PC-3 (cell line): ENCODE data around the gene PRSS8. TPM values are rescaled to one million over a fixed set of nuclear protein-coding genes. Genes with fewer than 3 reads are reported as not detected.
A peak's percentile ranks its signal among the peaks of the same experiment; 100 is the strongest.

Source experiments
- ATAC-seq: fragments of 200-7000 bp; cut with Tn5 transposase; 2 replicates; pipeline ENCODE4 v1.9.1; 2020; ENCODE audit warnings: mild to moderate bottlenecking, moderate library complexity
- BruUV-seq: library from RNA; stranded (reverse); fragments of 400-500 nt; replicated peaks from 2 replicates; lab custom pipeline; 2021; lab: Mats Ljungman, UMichigan
- CTCF ChIA-PET: fragments of 300-600 bp; sonication (Branson Sonifier 250); formaldehyde crosslinking; loops from one replicate; lab custom pipeline; 2022; ENCODE audit warnings: antibody characterized with exemption; lab: Charles Lee
- POLR2A ChIA-PET: fragments of 300-600 bp; sonication (Branson Sonifier 250); formaldehyde crosslinking; loops from one replicate; lab custom pipeline; 2022; ENCODE audit warnings: antibody characterized with exemption; ENCODE audit not compliant: unreplicated experiment; lab: Charles Lee
- DNase-seq: peaks from one replicate; pipeline ENCODE4 v3.0.0-alpha.2; 2015
- H2AFZ ChIP-seq: fragments of 300-600 bp; sonication (generic); 2 replicates; pipeline ENCODE4 v1.6.0; 2016; ENCODE audit warnings: antibody characterized with exemption, low read length
- H3F3A ChIP-seq: fragments of 300-600 bp; sonication (generic); one replicate; pipeline ENCODE4 v1.6.0; 2017; ENCODE audit warnings: antibody characterized with exemption, low read length, control low read depth, mild to moderate bottlenecking; ENCODE audit not compliant: unreplicated experiment
- H3K27ac ChIP-seq: fragments of 300-600 bp; sonication (generic); 2 replicates; pipeline ENCODE4 v1.5.1; 2016; ENCODE audit warnings: mild to moderate bottlenecking, low read length
- H3K27me3 ChIP-seq: fragments of 300-600 bp; sonication (generic); 2 replicates; pipeline ENCODE4 v1.6.1; 2016; ENCODE audit warnings: low read length, mixed read lengths
- H3K36me3 ChIP-seq: fragments of 300-600 bp; sonication (generic); 2 replicates; pipeline ENCODE4 v1.6.1; 2016; ENCODE audit warnings: low read depth, mixed run types, low read length, mixed read lengths
- H3K4me1 ChIP-seq: fragments of 300-600 bp; sonication (generic); 2 replicates; pipeline ENCODE4 v1.5.1; 2016; ENCODE audit warnings: low read length; ENCODE audit not compliant: insufficient read depth
- H3K4me2 ChIP-seq: fragments of 300-600 bp; sonication (generic); 2 replicates; pipeline ENCODE4 v1.6.0; 2016; ENCODE audit warnings: low read length
- H3K4me3 ChIP-seq: fragments of 300-600 bp; sonication (generic); 2 replicates; pipeline ENCODE4 v1.5.1; 2016; ENCODE audit warnings: mild to moderate bottlenecking, low read length, mixed read lengths
- H3K79me2 ChIP-seq: fragments of 300-600 bp; sonication (generic); 2 replicates; pipeline ENCODE4 v1.6.1; 2017; ENCODE audit warnings: low read length, mixed read lengths
- H3K9ac ChIP-seq: fragments of 300-600 bp; sonication (generic); 2 replicates; pipeline ENCODE4 v1.6.0; 2016; ENCODE audit warnings: mild to moderate bottlenecking, low read length
- H3K9me2 ChIP-seq: fragments of 300-600 bp; sonication (generic); replicated peaks from 2 replicates; pipeline ENCODE4 v1.6.1; 2016; ENCODE audit warnings: mixed run types, low read length, mixed read lengths
- H3K9me3 ChIP-seq: fragments of 300-600 bp; sonication (generic); 2 replicates; pipeline ENCODE4 v1.6.1; 2016; ENCODE audit warnings: low read length, mixed read lengths
- H4K20me1 ChIP-seq: fragments of 300-600 bp; sonication (generic); 2 replicates; pipeline ENCODE4 v1.6.1; 2016; ENCODE audit warnings: low read length, mixed read lengths
- CTCF ChIP-seq: fragments of 300-600 bp; sonication (generic); conservative IDR thresholded peaks from 2 replicates; pipeline ENCODE4 v1.5.1; 2017; ENCODE audit warnings: antibody characterized with exemption, low read depth, mild to moderate bottlenecking, low read length
- EZH2 ChIP-seq: fragments of 300-600 bp; sonication (generic); IDR thresholded peaks from one replicate; pipeline ENCODE4 v1.6.1; 2017; ENCODE audit warnings: antibody characterized with exemption, mild to moderate bottlenecking, low read length; ENCODE audit not compliant: unreplicated experiment
- EZH2phosphoT487 ChIP-seq: fragments of 300-600 bp; sonication (generic); IDR thresholded peaks from 2 replicates; pipeline ENCODE4 v1.6.1; 2018; ENCODE audit warnings: mild to moderate bottlenecking, antibody characterized with exemption, low read length, borderline replicate concordance
- intact Hi-C: fragments of 100-400 bp; cut with micrococcal nuclease; formaldehyde crosslinking; loops from 2 replicates; pipeline ENCODE4 v1.9.0; 2023
- total RNA-seq: library from RNA; depleted of rRNA; stranded (reverse); fragments of >200 nt; gene quantifications from 2 replicates; pipeline ENCODE4 v1.2.3, GENCODE V29; 2014

Gene PRSS8
- total RNA-seq, 1 experiment from 2014 or later = 23.4 TPM

- BruUV-seq = no TSS peak
- Histone ChIP-seq H3K9ac (peak within 1 kb of the TSS; percentile 86), H4K20me1 (no peaks in the 10 kb centered on the region), H3K4me2 (peak within 1 kb of the TSS; percentile 88), H2AFZ (peak within 1 kb of the TSS; percentile 93), H3K27me3 (no peaks in the 10 kb centered on the region), H3K9me3 (no peaks in the 10 kb centered on the region), H3K27ac (no peak within 1 kb of the TSS), H3K9me2 (no peaks in the 10 kb centered on the region), H3K79me2 (peaks cover 15% of the 10 kb centered on the region), H3K4me3 (peak within 1 kb of the TSS; percentile 86), H3F3A (no peaks in the 10 kb centered on the region), H3K4me1 (peaks cover 17% of the 10 kb centered on the region), H3K36me3 (peaks cover 9% of the 10 kb centered on the region; the same call in 1 of the 2 replicates)
- ChIA-PET POLR2A (no interaction called here), CTCF (no interaction called here)
- peak; percentile 94 for ATAC-seq
- intact Hi-C loops = no loop called here
- DNase-seq = peak; percentile 65
- TF ChIP-seq CTCF (no peak), EZH2phosphoT487 (no peak), EZH2 (no peak)
Observed at GRCh38 chr16:31108035-31108793, 27.3 kb downstream of the PRSS8 start, which contains the start of gene BCKDK. BCKDK (plus strand) TSS chr16:31108386; CDS start chr16:31109224, 838 bp downstream.

- no peak overlapping the region for H3K9ac ChIP-seq
- peaks cover 15% of the 10 kb centered on the region for H3K79me2 ChIP-seq
- peaks cover 8% of the 10 kb centered on the region; the same call in 1 of the 2 replicates for H3K36me3 ChIP-seq
- no peaks in the 10 kb centered on the region for H3F3A ChIP-seq
- intact Hi-C loops = no loop called here
- H3K4me1 ChIP-seq = peaks cover 17% of the 10 kb centered on the region
- H3K4me2 ChIP-seq = peak overlapping the region; percentile 88; the same call in 1 of the 2 replicates
- peak overlapping the region; percentile 93; the same call in 1 of the 2 replicates for H2AFZ ChIP-seq
- H3K9me2 ChIP-seq = no peaks in the 10 kb centered on the region
- ATAC-seq = no peak
- no peaks in the 10 kb centered on the region for H4K20me1 ChIP-seq
- ChIA-PET CTCF (no interaction called here), POLR2A (no interaction called here)
- TF ChIP-seq CTCF (no peak), EZH2phosphoT487 (no peak), EZH2 (no peak)
- no peaks in the 10 kb centered on the region for H3K27me3 ChIP-seq
- no peaks in the 10 kb centered on the region for H3K9me3 ChIP-seq
- no peak for DNase-seq
- H3K27ac ChIP-seq = no peak overlapping the region
- H3K4me3 ChIP-seq = no peak overlapping the region
- no TSS peak for BruUV-seq
Observed at GRCh38 chr16:31107465-31107867, 28.1 kb downstream of the PRSS8 start.
